CD1c-positive myeloid dendritic cell (primary cell): ENCODE results near the gene ADGRF4.
"Not testable (repeated sequence)": the region's sequence is repeated elsewhere in the genome, so short reads cannot be mapped to it uniquely, and the experiment has no call there.

Experiments used
- DNase-seq: peaks from one replicate; pipeline ENCODE4 v3.0.0-alpha.2; 2016; ENCODE audit errors: extremely low spot score

ADGRF4 gene

GRCh38 chr6:47734831-47735481 is 36.6 kb downstream of the ADGRF4 start:
- DNase-seq, result no peak

DNA sequence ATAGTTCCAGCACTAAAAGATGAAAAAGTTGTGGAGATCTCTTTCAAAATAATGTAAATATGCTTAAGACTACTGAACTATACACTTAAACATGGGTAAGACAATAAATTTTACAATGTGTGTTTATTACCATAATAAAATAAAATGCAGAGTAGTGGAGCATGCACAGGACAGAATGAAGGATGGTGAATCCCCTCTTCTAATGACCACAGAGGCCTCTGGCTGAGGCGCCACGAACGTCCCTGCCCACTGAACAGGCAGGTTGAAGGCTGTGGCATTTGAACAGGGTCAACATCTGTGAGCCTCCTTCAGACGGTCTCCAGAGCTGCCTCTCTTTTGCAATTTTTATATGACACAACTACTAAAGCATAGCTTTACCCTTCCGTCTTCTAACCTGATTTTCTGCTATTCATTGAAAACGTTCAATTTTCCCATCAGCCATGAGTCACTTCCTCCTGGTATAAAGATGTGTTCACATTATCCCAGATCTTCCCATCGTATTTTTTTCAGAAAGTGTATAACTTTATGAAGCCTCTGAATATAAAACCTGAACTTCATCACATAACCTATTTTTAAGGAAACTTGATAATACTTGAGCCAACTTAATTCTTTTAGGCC is 37.8 kb downstream of the ADGRF4 start:
- DNase-seq, result no peak

GRCh38 chr6:47737406-47737805 is 39.0 kb downstream of the ADGRF4 start:
- DNase-seq, result no peak

- DNase-seq, result no peak
These were observed 42.3 kb downstream of the ADGRF4 start for GRCh38 chr6:47740714-47741113.

GRCh38 chr6:47741807-47742206 is 43.4 kb downstream of the ADGRF4 start:
- no peak for DNase-seq

DNA sequence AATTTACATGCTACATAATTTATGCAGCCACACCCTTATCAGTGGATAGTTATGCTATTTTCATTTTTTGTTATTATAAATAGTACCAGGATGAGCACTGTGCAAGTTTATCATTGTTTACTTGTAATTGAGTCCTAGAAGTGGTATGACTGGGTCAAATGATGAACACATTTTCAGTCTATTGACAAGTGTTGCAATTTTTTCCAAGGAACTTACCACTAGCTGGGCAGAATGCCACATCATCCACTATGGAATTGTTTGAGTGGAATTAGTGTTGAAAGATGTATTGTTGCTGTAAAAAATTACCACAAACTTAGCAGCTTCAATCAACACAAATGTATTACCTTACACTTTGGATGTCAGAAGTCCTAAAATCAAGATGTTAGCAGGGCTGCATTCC is 45.4 kb downstream of the ADGRF4 start:
- DNase-seq, result no peak

GRCh38 chr6:47745269-47745668 is 46.9 kb downstream of the ADGRF4 start:
- DNase-seq, result not testable (repeated sequence)

DNA sequence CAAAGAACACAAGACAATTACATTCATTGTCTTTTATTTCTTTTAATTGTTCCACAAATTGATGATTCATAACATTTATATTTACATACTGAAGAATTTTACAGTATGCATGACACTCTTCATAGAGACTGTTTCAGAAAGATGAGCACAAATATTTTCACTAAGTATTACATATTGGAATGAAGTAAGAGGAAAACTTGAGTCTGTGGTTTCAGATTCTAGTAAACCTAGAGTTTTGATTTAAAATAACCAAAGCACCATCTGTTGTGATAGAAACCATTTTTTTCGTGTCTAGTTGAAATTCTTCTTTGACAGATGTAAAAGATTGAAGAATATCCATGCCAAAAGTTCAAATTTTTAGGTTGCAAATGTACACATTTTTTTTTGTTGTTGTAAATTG is 51.4 kb downstream of the ADGRF4 start:
- no peak for DNase-seq

DNA sequence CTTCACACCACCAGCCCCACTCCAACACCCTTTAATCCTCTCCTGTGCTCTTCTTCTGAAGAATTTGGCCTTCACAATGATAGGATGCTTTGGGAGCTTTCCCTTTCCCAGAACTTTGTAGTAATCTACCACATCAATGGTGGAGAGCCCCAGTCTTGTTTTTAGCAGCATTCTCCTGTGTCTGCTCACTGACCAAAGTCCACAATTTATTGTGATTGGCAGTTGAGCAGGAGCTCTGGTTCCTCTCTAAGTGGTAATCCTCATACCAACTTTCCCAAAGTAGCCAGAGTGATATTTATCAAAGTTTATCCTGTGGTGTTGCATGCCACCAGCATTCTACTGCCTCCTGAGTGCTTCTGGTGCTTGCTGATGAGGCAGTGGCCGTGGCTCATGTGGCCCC is 54.4 kb downstream of the ADGRF4 start:
- no peak for DNase-seq

GRCh38 chr6:47759364-47759763 is 61.0 kb downstream of the ADGRF4 start:
- no peak for DNase-seq

- no peak for DNase-seq
These were observed 64.1 kb downstream of the ADGRF4 start for GRCh38 chr6:47762502-47762901.

DNA sequence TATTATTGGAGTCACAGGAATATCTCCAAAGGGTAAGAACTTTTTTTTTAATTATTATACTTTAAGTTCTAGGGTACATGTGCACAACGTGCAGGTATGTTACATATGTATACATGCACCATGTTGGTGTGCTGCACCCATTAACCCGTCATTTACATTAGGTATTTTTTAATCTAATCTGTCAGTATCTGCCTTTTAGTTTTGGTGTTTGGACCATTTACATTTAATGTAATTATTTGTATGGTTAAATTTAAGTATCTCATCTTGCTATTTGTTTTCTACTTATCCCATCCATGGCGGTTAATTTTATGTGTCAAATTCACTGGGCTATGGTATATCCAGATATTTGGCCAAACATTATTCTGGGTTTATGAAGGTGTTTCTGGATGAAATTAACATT is 68.1 kb downstream of the ADGRF4 start:
- no peak for DNase-seq

DNA sequence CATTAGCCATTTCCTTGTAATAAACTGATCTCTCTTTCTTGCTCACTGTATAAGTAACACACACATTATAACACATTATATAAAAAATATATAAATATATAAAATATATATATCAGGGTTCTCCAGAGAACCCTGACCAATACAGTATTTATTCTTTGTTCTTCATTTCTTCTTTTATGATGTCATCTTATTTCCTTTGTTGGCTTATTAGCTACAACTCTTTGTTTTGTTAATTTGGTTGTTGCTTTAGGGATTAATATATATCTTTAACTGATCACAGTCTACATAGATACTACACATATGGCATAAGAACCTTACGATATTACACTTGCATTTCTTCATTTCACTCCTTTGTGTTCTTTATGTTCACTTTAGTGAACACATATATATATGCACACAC is 68.7 kb downstream of the ADGRF4 start:
- DNase-seq, result no peak

DNA sequence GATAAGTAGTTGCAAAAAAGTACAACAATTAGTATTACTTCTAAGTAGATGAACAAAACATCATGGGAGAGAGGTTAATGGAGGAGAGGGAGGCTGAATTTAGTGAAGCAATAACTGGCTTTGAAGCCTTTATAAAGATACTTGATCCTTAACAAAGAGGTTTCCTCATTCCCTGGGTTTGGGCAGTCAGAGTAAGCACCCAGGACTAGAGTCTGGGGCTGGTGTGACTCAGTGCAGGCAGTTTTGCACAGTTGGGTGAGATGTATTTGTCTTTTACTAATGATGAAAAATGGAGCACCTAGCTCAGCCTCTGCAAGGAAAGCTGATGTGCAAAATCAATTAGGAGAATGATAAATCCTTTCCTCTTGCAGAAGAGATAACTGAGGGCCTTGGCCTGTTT is 71.6 kb downstream of the ADGRF4 start:
- no peak for DNase-seq
